Ishikawa (cell line): ENCODE data around the gene CCDC134.

Experiments used
- EP300 ChIP-seq: IDR thresholded peaks from 2 replicates; pipeline ENCODE4 v1.6.1; 2012; ENCODE audit warnings: borderline replicate concordance
- RAD21 ChIP-seq: IDR thresholded peaks from 2 replicates; pipeline ENCODE4 v1.6.1; 2012; ENCODE audit warnings: low read depth
- TF ChIP-seq, protein P1 (sequence below): IDR thresholded peaks from 2 replicates; pipeline ENCODE4 v1.6.1; 2012; ENCODE audit warnings: low read depth, mild to moderate bottlenecking

DNA sequence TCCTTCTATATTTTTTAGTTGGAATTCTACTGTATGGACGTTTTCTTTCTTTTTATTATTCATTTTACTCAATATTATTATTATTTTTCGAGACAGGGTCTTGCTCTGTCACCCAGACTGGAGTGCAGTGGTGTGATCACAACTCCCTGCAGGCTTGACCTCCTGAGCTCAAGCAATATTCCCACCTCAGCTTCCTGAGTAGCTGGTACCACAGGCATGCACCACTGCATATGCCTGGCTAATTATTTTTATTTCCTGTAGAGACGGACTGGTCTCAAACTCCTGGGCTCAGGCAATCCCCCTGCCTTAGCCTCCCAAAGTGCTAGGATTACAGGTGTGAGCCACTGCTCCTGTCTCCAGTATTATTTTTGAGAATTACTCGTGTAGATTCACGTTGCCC, 34.0 kb upstream of the CCDC134 start:
- TF ChIP-seq EP300 (no peak), RAD21 (no peak)
- TF ChIP-seq, protein P1, sequence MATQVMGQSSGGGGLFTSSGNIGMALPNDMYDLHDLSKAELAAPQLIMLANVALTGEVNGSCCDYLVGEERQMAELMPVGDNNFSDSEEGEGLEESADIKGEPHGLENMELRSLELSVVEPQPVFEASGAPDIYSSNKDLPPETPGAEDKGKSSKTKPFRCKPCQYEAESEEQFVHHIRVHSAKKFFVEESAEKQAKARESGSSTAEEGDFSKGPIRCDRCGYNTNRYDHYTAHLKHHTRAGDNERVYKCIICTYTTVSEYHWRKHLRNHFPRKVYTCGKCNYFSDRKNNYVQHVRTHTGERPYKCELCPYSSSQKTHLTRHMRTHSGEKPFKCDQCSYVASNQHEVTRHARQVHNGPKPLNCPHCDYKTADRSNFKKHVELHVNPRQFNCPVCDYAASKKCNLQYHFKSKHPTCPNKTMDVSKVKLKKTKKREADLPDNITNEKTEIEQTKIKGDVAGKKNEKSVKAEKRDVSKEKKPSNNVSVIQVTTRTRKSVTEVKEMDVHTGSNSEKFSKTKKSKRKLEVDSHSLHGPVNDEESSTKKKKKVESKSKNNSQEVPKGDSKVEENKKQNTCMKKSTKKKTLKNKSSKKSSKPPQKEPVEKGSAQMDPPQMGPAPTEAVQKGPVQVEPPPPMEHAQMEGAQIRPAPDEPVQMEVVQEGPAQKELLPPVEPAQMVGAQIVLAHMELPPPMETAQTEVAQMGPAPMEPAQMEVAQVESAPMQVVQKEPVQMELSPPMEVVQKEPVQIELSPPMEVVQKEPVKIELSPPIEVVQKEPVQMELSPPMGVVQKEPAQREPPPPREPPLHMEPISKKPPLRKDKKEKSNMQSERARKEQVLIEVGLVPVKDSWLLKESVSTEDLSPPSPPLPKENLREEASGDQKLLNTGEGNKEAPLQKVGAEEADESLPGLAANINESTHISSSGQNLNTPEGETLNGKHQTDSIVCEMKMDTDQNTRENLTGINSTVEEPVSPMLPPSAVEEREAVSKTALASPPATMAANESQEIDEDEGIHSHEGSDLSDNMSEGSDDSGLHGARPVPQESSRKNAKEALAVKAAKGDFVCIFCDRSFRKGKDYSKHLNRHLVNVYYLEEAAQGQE, result no peak
